ENCODE data around the gene RGS16. TPM values are rescaled to one million over a fixed set of nuclear protein-coding genes. Genes with fewer than 3 reads are reported as not detected.

Gene RGS16
- total and polyA plus RNA-seq, 2 of the 13 experiments (the other 11 are each of a cell fraction or from before 2014, with no cell fraction given) = not detected

GRCh38 chr1:182555493-182555892 is 48.7 kb downstream of the RGS16 start:
- 11% methylated on average over 1 of the region's 1 CpG for WGBS (ENCODE audit: low lambda C conversion rate)
- Histone ChIP-seq H3K4me2 (ENCODE audit: low read depth, low read length) (no peak overlapping the region), H3K27ac (ENCODE audit: extremely low read length, insufficient read depth, low read length) (no peak overlapping the region), H3K4me3 (replicated peaks in 1 of 3; ENCODE audit: insufficient read depth in 1 of 3, low read depth in 2 of 3, low read length in 3 of 3) (no peak overlapping the region), H3K9me3 (ENCODE audit: low read length) (no peaks in the 10 kb centered on the region; the same call in 1 of the 2 replicates), H3K36me3 (replicated peaks in 1 of 2; ENCODE audit: control insufficient read depth in 1 of 2, insufficient read depth in 2 of 2, low read length in 2 of 2) (no peaks in the 10 kb centered on the region), H3K4me1 (ENCODE audit: insufficient read depth, low read length) (no peaks in the 10 kb centered on the region), H2AFZ (ENCODE audit: low read length) (no peak overlapping the region), H3K79me2 (ENCODE audit: insufficient read depth, low read length) (no peaks in the 10 kb centered on the region), H3K9ac (ENCODE audit: insufficient read depth, low read depth, low read length) (no peak overlapping the region), H3K27me3 (ENCODE audit: control insufficient read depth in 1 of 2, insufficient read depth in 2 of 2, low read length in 2 of 2) (no peaks in the 10 kb centered on the region), H4K20me1 (ENCODE audit: insufficient read depth, low read length) (no peaks in the 10 kb centered on the region)
- no TSS peak for BruUV-seq (replicated peaks)
- DNase-seq (ENCODE audit: low spot score) (no peak), FAIRE-seq (no peak), ATAC-seq (no peak)
- intact Hi-C loops (cut with micrococcal nuclease; ENCODE audit: unreplicated experiment) (no loop called here), in situ Hi-C loops (cut with HindIII; ENCODE audit: extremely low pct_ligation_motif_present, low pct_unique_long_range_greater_than_20kb) (no loop called here)
- POLR2A ChIA-PET = no interaction called here
- CTCF ChIA-PET (ENCODE audit: low intra/inter-chr PET ratio, low total read pairs) = no interaction called here
- TF ChIP-seq TRAFD1 (CRISPR knock-in tag; IDR thresholded peaks at IDR 0.05; ENCODE audit: borderline replicate concordance) (no peak), ZNF234 (CRISPR knock-in tag; conservative IDR thresholded peaks at IDR 0.05) (no peak), ZNF30 (CRISPR knock-in tag; IDR thresholded peaks at IDR 0.05) (no peak), WIZ (CRISPR knock-in tag; IDR thresholded peaks at IDR 0.05) (no peak), TCF7 (IDR thresholded peaks at IDR 0.05; ENCODE audit: low read depth) (no peak), SSRP1 (CRISPR knock-in tag; IDR thresholded peaks at IDR 0.05) (no peak)

- no peaks in the 10 kb centered on the region for H3K36me3 ChIP-seq (replicated peaks in 1 of 2; ENCODE audit: control insufficient read depth in 1 of 2, insufficient read depth in 2 of 2, low read length in 2 of 2)
- ChIA-PET POLR2A (no interaction called here), CTCF (ENCODE audit: low intra/inter-chr PET ratio, low total read pairs) (no interaction called here)
- TF ChIP-seq ZNF564 (CRISPR knock-in tag; IDR thresholded peaks at IDR 0.05) = peak; percentile 97
- TF ChIP-seq RFX3 (CRISPR knock-in tag; IDR thresholded peaks at IDR 0.05) = no peak
- no peak for TF ChIP-seq ZNF703 (CRISPR knock-in tag; IDR thresholded peaks at IDR 0.05; ENCODE audit: borderline replicate concordance)
- TF ChIP-seq SMARCC2 (IDR thresholded peaks at IDR 0.05) = no peak
- no peak for TF ChIP-seq SIN3A (IDR thresholded peaks at IDR 0.05; ENCODE audit: borderline replicate concordance, low read depth, low read length)
- H3K27me3 ChIP-seq (ENCODE audit: control insufficient read depth in 1 of 2, insufficient read depth in 2 of 2, low read length in 2 of 2) = no peaks in the 10 kb centered on the region
- H3K4me1 ChIP-seq (ENCODE audit: insufficient read depth, low read length) = no peaks in the 10 kb centered on the region
- ATAC-seq (no peak), DNase-seq (ENCODE audit: low spot score) (no peak), FAIRE-seq (no peak)
- no peak overlapping the region for H2AFZ ChIP-seq (ENCODE audit: low read length)
- H3K9ac ChIP-seq (ENCODE audit: insufficient read depth, low read depth, low read length) = no peak overlapping the region
- WGBS (ENCODE audit: low lambda C conversion rate) = 6% methylated on average over 2 of the region's 2 CpGs
- BruUV-seq (replicated peaks) = no TSS peak
- in situ Hi-C loops (cut with HindIII; ENCODE audit: extremely low pct_ligation_motif_present, low pct_unique_long_range_greater_than_20kb) (no loop called here), intact Hi-C loops (cut with micrococcal nuclease; ENCODE audit: unreplicated experiment) (no loop called here)
- H4K20me1 ChIP-seq (ENCODE audit: insufficient read depth, low read length) = no peaks in the 10 kb centered on the region
- no peak overlapping the region for H3K4me2 ChIP-seq (ENCODE audit: low read depth, low read length)
- no peak overlapping the region for H3K4me3 ChIP-seq (replicated peaks in 1 of 3; ENCODE audit: insufficient read depth in 1 of 3, low read depth in 2 of 3, low read length in 3 of 3)
- no peaks in the 10 kb centered on the region; the same call in 1 of the 2 replicates for H3K9me3 ChIP-seq (ENCODE audit: low read length)
- H3K79me2 ChIP-seq (ENCODE audit: insufficient read depth, low read length) = no peaks in the 10 kb centered on the region
- no peak overlapping the region for H3K27ac ChIP-seq (ENCODE audit: extremely low read length, insufficient read depth, low read length)
Measured at GRCh38 chr1:182552527-182552926, 51.7 kb downstream of the RGS16 start.
